GM18498 (cell line): ENCODE data around the gene TPM2.
A peak's percentile ranks its signal among the peaks of the same experiment; 100 is the strongest.

ENCODE experiments used
- ATAC-seq: cut with Tn5 transposase; IDR thresholded peaks from one replicate; pipeline ENCODE4 v1.9.1; 2021; ENCODE audit warnings: mild to moderate bottlenecking, moderate library complexity; ENCODE audit not compliant: unreplicated experiment

The TPM2 gene

GRCh38 chr9:35689542-35690293, at the start of gene TPM2:
TSS of gene TPM2 (minus strand) at chr9:35689925. CDS start at chr9:35689817, 108 bp downstream.
- ATAC-seq = no peak

GRCh38 chr9:35738924-35739323, 49.2 kb upstream of the TPM2 start:
- no peak for ATAC-seq

- no peak for ATAC-seq
Measured at GRCh38 chr9:35738186-35738585, 48.5 kb upstream of the TPM2 start.

GRCh38 chr9:35737143-35737542, 47.4 kb upstream of the TPM2 start:
- no peak for ATAC-seq

- no peak for ATAC-seq
Measured at GRCh38 chr9:35736201-35736633, 46.5 kb upstream of the TPM2 start.

GRCh38 chr9:35734096-35734495, 44.4 kb upstream of the TPM2 start:
- ATAC-seq = no peak

- ATAC-seq = peak; percentile 1
Measured at GRCh38 chr9:35732800-35733541, 43.2 kb upstream of the TPM2 start.

- ATAC-seq = peak; percentile 80
Measured at GRCh38 chr9:35732185-35732799, 42.6 kb upstream of the TPM2 start, which contains the start of the genes CREB3 and TLN1. TSS of gene CREB3 (plus strand) at chr9:35732666. CDS start at chr9:35732773, 107 bp downstream. TSS of gene TLN1 (minus strand) at chr9:35732195. CDS start at chr9:35725694, 6,501 bp downstream.

- no peak for ATAC-seq
Measured at GRCh38 chr9:35731415-35732184, 41.9 kb upstream of the TPM2 start.

- no peak for ATAC-seq
Measured at GRCh38 chr9:35730486-35730854, 40.7 kb upstream of the TPM2 start.

GRCh38 chr9:35729700-35730485, 40.2 kb upstream of the TPM2 start:
- ATAC-seq = no peak

GRCh38 chr9:35729101-35729500, 39.4 kb upstream of the TPM2 start:
- ATAC-seq = no peak

- ATAC-seq = no peak
Measured at GRCh38 chr9:35728041-35728971, 38.6 kb upstream of the TPM2 start.

GRCh38 chr9:35727676-35728040, 37.9 kb upstream of the TPM2 start:
- no peak for ATAC-seq

- ATAC-seq = peak; percentile 48
Measured at GRCh38 chr9:35726931-35727330, 37.2 kb upstream of the TPM2 start.

GRCh38 chr9:35725362-35725761, 35.6 kb upstream of the TPM2 start:
- no peak for ATAC-seq

GRCh38 chr9:35723908-35724307, 34.2 kb upstream of the TPM2 start:
- ATAC-seq = no peak

- no peak for ATAC-seq
Measured at GRCh38 chr9:35723426-35723825, 33.7 kb upstream of the TPM2 start.

- ATAC-seq = no peak
Measured at GRCh38 chr9:35719546-35719945, 29.8 kb upstream of the TPM2 start.
